ENCODE data around the gene CCDC141.

The CCDC141 gene

GRCh38 chr2:178962805-178963433 lies 87.0 kb downstream of the CCDC141 start:
- DNase-seq: no peak

GRCh38 chr2:178962152-178962551 lies 87.8 kb downstream of the CCDC141 start:
- DNase-seq: no peak

GRCh38 chr2:178954049-178954448 lies 95.9 kb downstream of the CCDC141 start:
- no peak for DNase-seq

GRCh38 chr2:178951266-178952006 lies 98.5 kb downstream of the CCDC141 start:
- DNase-seq: no peak

- no peak for DNase-seq
Observed at GRCh38 chr2:178949584-178949983, 100.4 kb downstream of the CCDC141 start.

- no peak for DNase-seq
Observed at GRCh38 chr2:178949151-178949550, 100.8 kb downstream of the CCDC141 start.

- DNase-seq: no peak
Observed at GRCh38 chr2:178947006-178947405, 102.9 kb downstream of the CCDC141 start.

- DNase-seq: no peak
Observed at GRCh38 chr2:178946494-178946893, 103.4 kb downstream of the CCDC141 start.

GRCh38 chr2:178943745-178944144 lies 106.2 kb downstream of the CCDC141 start:
- DNase-seq: no peak

- DNase-seq: no peak
Observed at GRCh38 chr2:178934571-178934970, 115.4 kb downstream of the CCDC141 start.

GRCh38 chr2:178933493-178933892 lies 116.4 kb downstream of the CCDC141 start:
- DNase-seq: no peak

GRCh38 chr2:178928077-178928476 lies 121.9 kb downstream of the CCDC141 start:
- DNase-seq: no peak

GRCh38 chr2:178927173-178927572 lies 122.8 kb downstream of the CCDC141 start:
- no peak for DNase-seq

GRCh38 chr2:178924817-178925216 lies 125.1 kb downstream of the CCDC141 start:
- no peak for DNase-seq

- DNase-seq: no peak
Observed at GRCh38 chr2:178923546-178923945, 126.4 kb downstream of the CCDC141 start.

- DNase-seq: no peak
Observed at GRCh38 chr2:178920916-178921513, 128.9 kb downstream of the CCDC141 start.

GRCh38 chr2:178917555-178917954 lies 132.4 kb downstream of the CCDC141 start:
- DNase-seq: no peak

- no peak for DNase-seq
Observed at GRCh38 chr2:178915423-178916173, 134.3 kb downstream of the CCDC141 start.

GRCh38 chr2:178914259-178914849 lies 135.6 kb downstream of the CCDC141 start:
- DNase-seq: peak; percentile 75

- no peak for DNase-seq
Observed at GRCh38 chr2:178913049-178913441, 136.9 kb downstream of the CCDC141 start.

- no peak for DNase-seq
Observed at GRCh38 chr2:178912416-178913048, 137.4 kb downstream of the CCDC141 start.

- DNase-seq: no peak
Observed at GRCh38 chr2:178911039-178911438, 138.9 kb downstream of the CCDC141 start.

GRCh38 chr2:178910005-178910404 lies 139.9 kb downstream of the CCDC141 start:
- DNase-seq: no peak

Data from activated CD4-positive, alpha-beta T cell treated with anti-CD3 and anti-CD28 coated beads, Interleukin-10, Interleukin-2, amounts not matched to agents 100 ng/mL and 50 ng/mL, durations not matched to agents 16 hours and 8 hours (primary cell).